Measurements from ENCODE around the gene ULK3.
A peak's percentile ranks its signal among the peaks of the same experiment; 100 is the strongest.
"Not testable (repeated sequence)": the region's sequence is repeated elsewhere in the genome, so short reads cannot be mapped to it uniquely, and the experiment has no call there.

The ULK3 gene

DNA sequence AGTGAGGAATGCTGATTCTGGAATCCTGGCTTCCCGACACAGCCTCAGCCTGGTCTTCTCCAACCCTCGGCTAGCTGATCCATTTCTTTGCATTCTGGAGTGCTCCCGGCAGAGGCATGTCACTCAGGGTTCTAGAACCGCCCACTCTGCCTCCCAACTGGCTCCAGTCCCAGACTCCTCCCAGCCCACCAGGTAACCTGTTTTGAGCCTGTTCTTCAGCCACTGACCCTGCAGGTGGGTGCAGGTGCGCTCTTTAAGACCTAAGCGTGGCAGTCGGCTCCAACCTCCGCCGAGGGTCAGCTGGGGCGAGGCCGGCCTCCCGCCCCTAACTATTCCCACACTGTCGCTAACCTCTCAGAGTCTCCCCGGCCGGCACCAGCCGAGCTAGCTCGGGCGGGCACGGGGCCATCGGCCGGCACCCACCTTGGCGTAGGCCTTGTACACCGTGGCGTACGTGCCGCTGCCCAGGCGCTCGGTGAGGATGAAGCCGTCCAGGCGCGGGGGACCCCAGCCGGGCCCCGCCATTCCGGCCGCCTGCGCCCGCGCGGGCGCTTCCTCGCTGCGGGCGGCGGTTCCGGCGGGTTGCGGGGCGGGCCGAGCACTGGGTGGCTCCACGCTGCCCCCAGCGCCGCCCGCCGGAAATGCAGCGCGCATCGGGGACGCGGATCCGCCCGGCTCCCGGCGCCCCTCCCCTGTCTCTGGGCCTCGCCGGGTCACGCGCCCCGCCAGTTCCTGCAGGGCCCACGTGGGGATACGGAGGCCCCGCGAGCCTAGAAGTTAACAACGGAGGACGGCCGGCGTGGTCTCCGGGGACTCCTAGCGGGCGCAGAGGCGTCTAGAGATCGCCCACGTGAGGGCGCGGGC, at the start of gene ULK3:
TSS of gene ULK3 (minus strand) at position 576 of the 864 bp plus-strand sequence. CDS start at position 525, 51 bp downstream.
- peak; percentile 97 for DNase-seq

GRCh38 chr15:74892313-74892712, 49.4 kb upstream of the ULK3 start:
- DNase-seq: no peak

- DNase-seq: no peak
These were observed 48.5 kb upstream of the ULK3 start for GRCh38 chr15:74891469-74891868.

- DNase-seq: no peak
These were observed 47.7 kb upstream of the ULK3 start for GRCh38 chr15:74890665-74890960.

DNA sequence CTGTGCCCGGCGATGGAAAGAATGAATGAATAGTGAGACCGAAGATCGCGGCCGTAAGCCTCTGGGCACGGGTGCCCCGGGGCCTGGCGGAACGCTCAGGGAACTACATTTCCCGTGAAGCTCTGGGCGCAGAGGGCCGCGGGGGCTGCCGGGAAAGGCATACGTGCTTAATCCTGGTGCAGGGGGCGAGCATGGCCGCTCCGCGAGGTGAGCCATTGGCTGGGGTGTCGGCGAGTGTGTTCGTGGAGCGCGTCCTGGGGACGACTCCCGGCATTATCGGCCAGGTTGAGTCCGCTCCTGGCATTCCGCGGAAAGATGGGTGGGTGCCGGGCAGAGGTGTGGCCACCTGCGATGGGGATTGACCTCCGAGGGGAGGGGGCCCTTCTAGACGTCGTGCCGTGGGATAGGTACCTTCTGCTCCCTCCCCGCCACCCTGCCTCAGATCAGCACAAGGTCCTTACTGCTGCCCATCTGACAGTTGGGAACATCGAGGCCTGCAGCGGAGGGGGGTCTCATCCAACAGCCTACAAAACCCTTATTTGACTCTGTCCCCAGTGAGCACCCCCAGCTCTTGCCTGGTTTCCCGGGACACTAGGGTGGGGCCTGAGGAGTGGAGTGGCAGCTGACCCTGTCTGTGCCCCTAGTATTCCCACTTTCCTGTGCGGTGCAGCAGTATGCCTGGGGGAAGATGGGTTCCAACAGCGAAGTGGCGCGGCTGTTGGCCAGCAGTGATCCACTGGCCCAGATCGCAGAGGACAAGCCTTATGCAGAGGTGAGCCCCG, 47.1 kb upstream of the ULK3 start, which contains the start of gene MPI:
TSS of gene MPI (plus strand) at position 160 of the 782 bp plus-strand sequence. CDS start at position 192, 32 bp downstream.
- peak; percentile 83 for DNase-seq

- no peak for DNase-seq
These were observed 46.5 kb upstream of the ULK3 start for GRCh38 chr15:74889390-74889882.

- DNase-seq: no peak
These were observed 45.8 kb upstream of the ULK3 start for GRCh38 chr15:74888716-74889115.

GRCh38 chr15:74887537-74888193, 44.7 kb upstream of the ULK3 start:
- DNase-seq: not testable (repeated sequence)

DNA sequence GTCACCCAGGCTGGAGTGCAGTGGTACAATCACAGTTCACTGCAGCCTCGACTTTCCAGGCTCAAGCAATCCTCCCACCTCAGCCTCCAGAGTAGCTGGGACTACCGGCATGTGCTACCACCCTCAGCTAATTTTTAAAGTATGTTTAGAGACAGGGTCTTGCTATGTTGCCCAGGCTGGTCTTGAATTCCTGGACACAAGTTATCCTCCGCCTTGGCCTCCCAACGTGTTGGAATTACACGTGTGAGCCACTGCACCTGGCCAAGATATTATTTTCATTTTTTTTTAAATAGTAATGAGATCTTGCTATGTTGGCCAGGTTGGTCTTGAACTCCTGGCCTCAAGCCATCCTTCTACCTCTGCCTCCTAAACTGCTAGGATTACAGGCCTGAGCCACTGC, 42.5 kb upstream of the ULK3 start:
- no peak for DNase-seq

GRCh38 chr15:74884428-74885223, 41.7 kb upstream of the ULK3 start:
- no peak for DNase-seq

DNA sequence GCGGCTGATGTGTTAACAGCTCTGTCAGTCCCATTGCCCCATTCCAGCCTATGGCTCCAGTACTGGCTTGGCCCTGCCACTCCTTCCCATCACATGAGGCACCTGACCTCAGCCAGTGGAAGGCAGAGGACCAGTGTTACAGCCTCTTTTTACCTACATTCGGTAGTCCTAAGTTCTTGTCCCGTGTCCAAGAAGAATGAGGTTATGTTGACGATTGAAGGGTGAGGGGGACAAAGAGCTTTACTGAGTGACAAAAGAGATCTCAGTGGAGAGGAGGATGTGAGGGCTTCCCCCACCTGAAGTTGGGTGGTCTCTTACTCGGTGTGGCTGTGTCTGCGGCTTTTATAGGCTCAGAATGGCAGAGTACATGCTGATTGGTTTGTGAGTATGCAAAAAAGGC, 39.6 kb upstream of the ULK3 start:
- DNase-seq: no peak

DNA sequence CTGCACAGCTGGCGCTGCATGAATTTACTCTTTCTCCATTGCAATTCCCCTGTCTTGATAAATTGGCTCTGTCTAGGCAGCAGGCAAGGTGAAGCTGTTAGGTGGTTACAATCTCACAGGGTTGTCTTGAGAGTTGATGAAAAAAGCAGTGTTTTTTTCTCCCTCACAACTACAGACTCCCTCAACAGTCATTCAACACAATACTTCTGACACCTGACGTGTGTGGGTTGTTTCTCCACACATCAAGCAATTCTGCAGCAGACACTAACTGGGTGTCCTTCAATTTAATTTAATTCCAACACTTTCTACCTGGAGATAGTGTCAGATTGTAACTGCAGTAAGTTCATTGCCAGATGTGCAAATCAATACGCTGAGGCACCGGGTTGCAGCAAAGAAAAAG, 35.3 kb upstream of the ULK3 start:
- no peak for DNase-seq

DNA sequence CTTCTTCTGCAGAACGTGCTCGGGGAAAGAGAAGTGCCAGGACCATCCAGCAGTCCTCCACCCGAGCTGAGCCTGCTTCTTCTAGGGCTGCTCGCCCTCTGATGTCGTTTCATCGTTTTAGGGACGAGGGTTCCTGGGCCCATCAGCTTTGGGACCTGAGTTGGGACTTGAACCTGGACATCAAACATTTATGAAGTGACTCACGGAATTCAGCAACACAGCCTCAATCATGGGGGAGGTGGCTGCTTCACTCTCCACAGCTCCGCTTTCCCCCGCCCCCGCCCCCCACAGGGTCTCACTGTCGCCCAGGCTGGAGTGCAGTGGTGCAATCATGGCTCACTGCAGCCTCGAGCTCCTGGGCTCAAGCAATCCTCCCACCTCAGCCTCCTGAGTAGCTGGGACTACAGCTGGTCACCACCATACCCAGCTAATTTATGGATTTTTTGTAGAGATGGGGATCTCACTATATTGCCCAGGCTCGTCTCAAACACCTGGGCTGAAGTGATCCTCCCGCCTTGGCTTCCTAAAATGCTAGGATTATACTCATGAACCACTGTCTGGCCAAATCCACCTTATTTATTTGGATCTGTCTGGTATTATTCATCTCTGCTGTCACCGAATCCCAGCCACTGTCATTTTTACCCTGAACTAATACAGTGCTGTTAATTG, 30.9 kb upstream of the ULK3 start:
- DNase-seq: no peak

DNA sequence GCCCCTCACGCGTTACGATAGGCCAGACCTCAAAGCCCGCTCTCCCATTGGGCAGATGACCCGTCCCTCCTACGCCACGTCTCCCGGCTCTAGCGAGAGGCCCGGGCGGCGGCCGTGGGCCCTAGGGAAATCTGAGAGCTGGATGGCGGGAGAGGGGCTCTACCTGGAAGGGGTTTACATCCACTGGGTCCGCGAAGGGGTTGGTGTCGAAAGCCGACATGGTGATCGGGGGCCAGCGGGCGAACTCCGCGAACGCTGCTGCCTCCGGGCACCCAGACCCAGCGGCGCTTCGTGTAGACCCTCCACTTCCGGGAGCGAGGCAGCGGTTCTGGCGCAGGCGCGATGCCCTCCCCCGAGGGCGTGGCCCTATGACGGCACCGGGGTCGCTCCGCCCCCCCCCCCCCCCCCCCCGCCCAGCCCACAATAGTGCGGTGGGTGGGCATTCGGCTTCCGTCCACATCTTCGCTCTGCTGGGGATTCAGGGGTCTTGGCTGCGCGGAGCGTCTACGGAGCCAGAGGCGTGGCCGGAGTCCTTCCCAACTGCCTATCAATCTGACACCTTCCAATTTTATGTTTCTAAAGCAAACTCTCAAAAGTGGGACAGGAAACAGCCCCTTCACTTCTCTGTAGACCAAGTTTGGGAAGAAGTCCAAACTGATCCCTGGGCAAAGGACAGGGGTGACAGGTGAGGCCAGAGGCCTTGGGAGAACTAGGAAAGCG, 30.2 kb upstream of the ULK3 start, which contains the start of gene SCAMP2:
TSS of gene SCAMP2 (minus strand) at position 330 of the 720 bp plus-strand sequence. CDS start at position 220, 110 bp downstream.
- DNase-seq: peak; percentile 89

DNA sequence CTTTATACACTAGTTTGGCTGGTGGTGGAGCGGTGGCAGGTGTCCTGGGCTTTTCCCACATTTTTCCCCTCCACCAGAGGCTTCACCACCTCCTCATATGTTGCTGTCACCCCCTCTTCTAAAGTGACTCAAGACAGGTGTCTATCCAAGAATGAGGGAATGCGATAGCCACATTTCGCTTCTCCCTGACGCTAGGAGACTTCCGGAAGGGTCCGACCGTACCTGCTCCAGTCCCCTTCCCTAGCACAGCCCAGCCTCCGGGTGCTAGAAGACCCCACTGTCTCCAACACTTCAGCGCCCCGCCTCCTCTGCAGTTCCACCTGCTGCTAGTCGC, 29.7 kb upstream of the ULK3 start:
- DNase-seq: no peak

DNA sequence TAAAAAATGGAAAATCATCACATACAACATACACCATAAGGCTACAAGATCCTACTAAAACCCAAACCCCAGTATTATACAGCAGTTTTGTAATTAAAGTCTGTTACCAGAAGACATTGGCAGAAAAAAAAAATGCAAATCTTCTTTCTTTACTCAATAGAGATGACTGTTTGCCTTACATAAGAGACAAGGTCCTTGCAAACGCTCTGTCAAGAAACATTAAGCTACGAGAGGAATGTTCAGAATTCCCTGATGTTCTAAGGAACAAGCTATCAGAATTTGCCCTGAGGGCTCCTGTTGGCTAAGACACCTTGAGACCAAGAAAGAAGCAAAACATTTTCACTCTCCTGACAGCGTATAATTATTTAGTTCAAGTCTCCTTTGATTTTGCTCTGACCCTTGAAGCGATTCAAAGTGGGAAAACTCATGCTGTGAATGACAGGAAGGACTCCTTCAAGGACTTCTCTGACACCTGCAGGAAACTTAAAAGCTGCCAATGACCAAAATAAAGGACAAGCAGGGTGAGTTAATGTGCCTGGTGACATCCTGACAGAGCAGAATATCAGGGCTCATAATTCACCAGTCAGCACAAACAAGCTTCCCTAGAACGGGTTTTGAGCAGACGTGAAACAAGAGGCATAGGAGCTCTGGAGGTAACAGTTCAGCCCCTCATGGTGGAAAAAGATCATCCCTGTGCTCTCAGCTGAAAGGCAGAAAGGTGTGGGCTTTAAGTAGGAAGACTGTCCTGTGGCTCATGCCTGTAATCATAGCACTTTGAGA, 27.7 kb upstream of the ULK3 start:
- DNase-seq: no peak

DNA sequence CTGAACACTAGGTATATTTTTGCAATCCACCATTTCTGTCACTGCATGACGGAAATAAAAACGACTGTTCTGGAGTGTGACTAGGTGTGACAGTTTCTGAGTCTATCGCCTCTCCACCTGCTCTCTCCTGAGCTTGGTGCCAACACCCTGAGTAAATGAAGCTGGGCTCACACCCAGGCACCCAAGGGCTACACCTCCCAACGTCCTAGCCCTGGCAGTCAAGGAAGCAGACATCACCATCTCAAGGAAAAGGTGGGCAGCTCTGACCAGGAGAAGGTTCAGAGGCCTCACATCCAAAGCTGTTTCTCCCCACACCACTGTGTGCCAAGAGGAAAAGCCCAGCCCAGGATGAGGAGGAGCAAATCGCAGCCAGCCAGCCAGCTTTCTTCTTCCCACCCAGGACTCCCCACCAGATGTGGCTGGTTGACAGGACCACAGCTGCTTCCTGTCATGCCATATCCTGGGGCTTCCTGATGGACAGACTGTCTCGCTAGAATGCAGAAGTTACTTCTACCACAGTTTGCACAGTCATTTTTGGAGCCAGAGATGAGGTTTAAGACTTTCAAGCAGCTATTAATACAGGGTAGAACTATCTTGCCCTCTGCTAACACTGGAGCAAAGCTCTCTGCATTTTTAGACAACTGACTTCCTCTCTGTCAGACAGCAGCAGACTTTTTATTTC, 26.9 kb upstream of the ULK3 start:
- DNase-seq: no peak

DNA sequence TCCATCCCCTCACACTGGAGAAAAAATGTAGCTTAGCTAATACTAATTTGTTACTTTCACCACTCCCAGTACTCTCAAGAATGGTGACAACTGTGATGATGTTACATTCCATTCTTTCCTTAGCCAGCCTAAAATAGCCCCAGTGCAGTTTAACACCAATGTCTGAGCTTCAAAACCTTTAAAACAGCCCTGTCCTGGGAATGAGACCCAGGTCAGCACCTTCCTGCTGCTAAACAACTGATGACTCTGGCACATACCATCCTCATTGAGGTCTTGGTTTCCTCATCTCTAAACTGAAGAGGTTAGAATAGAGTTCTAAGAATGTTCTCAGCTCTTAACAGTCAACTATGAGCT, 26.4 kb upstream of the ULK3 start:
- DNase-seq: no peak

- DNase-seq: no peak
These were observed 25.1 kb upstream of the ULK3 start for GRCh38 chr15:74868059-74868458.

GRCh38 chr15:74867466-74868038, 24.6 kb upstream of the ULK3 start:
- DNase-seq: no peak

Measured in activated CD4-positive, CD25-positive, alpha-beta regulatory T cell treated with anti-CD3 and anti-CD28 coated beads, Interleukin-2, amount 50 U/mL, for 72 hours (primary cell).